WTC11 (cell line): ENCODE data around the gene SMOC1.

Experiments used
- ESRRA ChIP-seq: sonication (generic); formaldehyde crosslinking; IDR thresholded peaks from 2 replicates; pipeline ENCODE4 v1.8.1; 2022; ENCODE audit warnings: mild to moderate bottlenecking, missing genetic modification reagents, borderline replicate concordance
- JUN ChIP-seq: sonication (generic); formaldehyde crosslinking; IDR thresholded peaks from 2 replicates; pipeline ENCODE4 v1.8.0; 2023; ENCODE audit warnings: mild to moderate bottlenecking, missing genetic modification reagents
- NFYB ChIP-seq: sonication (generic); formaldehyde crosslinking; conservative IDR thresholded peaks from 2 replicates; pipeline ENCODE4 v1.8.0; 2022; ENCODE audit warnings: low read depth, missing genetic modification reagents
- ZBTB21 ChIP-seq: sonication (generic); formaldehyde crosslinking; IDR thresholded peaks from 2 replicates; pipeline ENCODE4 v1.8.1; 2023; ENCODE audit warnings: mild to moderate bottlenecking, missing genetic modification reagents, borderline replicate concordance
- ZNF121 ChIP-seq: sonication (generic); formaldehyde crosslinking; IDR thresholded peaks from 2 replicates; pipeline ENCODE4 v1.8.0; 2023; ENCODE audit warnings: missing genetic modification reagents
- TF ChIP-seq, protein P1 (sequence below): sonication (generic); formaldehyde crosslinking; IDR thresholded peaks from 2 replicates; pipeline ENCODE4 v1.8.1; 2022; ENCODE audit warnings: low read depth, missing genetic modification reagents, borderline replicate concordance
- TF ChIP-seq, protein P2 (sequence below): fragments of 200-600 bp; IDR thresholded peaks from 2 replicates; pipeline ENCODE4 v1.8.0; 2022; ENCODE audit warnings: antibody characterized with exemption
- TF ChIP-seq, protein P3 (sequence below): sonication (generic); formaldehyde crosslinking; conservative IDR thresholded peaks from 2 replicates; pipeline ENCODE4 v1.8.1; 2022; ENCODE audit warnings: mild to moderate bottlenecking, missing genetic modification reagents
- TF ChIP-seq, protein P4 (sequence below): sonication (generic); formaldehyde crosslinking; IDR thresholded peaks from 2 replicates; pipeline ENCODE4 v1.8.0; 2023; ENCODE audit warnings: missing genetic modification reagents, mild to moderate bottlenecking, borderline replicate concordance
- TF ChIP-seq, protein P5 (sequence below): sonication (generic); formaldehyde crosslinking; IDR thresholded peaks from 2 replicates; pipeline ENCODE4 v1.8.1; 2023; ENCODE audit warnings: mild to moderate bottlenecking, missing genetic modification reagents

DNA sequence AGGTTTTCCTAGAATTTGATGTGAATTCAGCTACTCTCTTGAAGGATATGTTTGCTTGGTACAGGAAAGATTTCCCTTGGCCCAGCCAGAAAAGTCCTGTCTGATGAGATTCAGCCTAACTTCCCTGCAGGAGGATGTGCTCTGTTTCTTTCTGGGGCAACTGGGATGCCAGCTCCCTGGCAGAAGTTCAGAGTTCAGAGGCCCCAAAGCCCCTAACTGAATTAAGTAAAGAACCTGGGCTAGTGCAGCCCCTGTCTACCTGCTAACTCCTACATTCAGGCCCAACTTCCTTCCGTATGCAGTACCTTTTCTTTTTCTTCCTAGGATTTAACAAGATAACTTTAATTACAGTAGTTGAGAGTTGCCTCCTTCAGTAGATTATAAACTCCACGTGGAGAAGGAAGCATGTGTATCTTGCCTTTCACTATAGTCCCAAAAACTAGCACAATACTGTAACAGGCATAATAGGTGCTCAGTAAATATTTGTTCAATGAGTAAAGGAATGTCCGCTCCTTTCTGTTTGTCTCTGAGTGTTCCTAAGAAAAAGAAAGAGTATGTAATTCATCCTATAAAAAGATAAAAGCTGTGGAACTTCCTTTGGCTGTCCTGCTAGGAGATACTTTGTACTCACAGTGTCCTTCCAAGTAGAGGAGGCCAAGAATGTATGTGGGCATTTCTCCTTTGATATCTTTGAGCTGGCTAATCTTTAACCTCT lies 168.5 kb downstream of the SMOC1 start:
- TF ChIP-seq, protein P1, sequence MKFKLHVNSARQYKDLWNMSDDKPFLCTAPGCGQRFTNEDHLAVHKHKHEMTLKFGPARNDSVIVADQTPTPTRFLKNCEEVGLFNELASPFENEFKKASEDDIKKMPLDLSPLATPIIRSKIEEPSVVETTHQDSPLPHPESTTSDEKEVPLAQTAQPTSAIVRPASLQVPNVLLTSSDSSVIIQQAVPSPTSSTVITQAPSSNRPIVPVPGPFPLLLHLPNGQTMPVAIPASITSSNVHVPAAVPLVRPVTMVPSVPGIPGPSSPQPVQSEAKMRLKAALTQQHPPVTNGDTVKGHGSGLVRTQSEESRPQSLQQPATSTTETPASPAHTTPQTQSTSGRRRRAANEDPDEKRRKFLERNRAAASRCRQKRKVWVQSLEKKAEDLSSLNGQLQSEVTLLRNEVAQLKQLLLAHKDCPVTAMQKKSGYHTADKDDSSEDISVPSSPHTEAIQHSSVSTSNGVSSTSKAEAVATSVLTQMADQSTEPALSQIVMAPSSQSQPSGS (CRISPR knock-in tag), result no peak
- TF ChIP-seq, protein P2, sequence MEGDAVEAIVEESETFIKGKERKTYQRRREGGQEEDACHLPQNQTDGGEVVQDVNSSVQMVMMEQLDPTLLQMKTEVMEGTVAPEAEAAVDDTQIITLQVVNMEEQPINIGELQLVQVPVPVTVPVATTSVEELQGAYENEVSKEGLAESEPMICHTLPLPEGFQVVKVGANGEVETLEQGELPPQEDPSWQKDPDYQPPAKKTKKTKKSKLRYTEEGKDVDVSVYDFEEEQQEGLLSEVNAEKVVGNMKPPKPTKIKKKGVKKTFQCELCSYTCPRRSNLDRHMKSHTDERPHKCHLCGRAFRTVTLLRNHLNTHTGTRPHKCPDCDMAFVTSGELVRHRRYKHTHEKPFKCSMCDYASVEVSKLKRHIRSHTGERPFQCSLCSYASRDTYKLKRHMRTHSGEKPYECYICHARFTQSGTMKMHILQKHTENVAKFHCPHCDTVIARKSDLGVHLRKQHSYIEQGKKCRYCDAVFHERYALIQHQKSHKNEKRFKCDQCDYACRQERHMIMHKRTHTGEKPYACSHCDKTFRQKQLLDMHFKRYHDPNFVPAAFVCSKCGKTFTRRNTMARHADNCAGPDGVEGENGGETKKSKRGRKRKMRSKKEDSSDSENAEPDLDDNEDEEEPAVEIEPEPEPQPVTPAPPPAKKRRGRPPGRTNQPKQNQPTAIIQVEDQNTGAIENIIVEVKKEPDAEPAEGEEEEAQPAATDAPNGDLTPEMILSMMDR, result no peak
- no peak for TF ChIP-seq NFYB (CRISPR knock-in tag)
- TF ChIP-seq JUN (CRISPR knock-in tag), result no peak
- no peak for TF ChIP-seq ESRRA
- TF ChIP-seq, protein P3, sequence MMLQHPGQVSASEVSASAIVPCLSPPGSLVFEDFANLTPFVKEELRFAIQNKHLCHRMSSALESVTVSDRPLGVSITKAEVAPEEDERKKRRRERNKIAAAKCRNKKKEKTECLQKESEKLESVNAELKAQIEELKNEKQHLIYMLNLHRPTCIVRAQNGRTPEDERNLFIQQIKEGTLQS (CRISPR knock-in tag), result no peak
- TF ChIP-seq, protein P4, sequence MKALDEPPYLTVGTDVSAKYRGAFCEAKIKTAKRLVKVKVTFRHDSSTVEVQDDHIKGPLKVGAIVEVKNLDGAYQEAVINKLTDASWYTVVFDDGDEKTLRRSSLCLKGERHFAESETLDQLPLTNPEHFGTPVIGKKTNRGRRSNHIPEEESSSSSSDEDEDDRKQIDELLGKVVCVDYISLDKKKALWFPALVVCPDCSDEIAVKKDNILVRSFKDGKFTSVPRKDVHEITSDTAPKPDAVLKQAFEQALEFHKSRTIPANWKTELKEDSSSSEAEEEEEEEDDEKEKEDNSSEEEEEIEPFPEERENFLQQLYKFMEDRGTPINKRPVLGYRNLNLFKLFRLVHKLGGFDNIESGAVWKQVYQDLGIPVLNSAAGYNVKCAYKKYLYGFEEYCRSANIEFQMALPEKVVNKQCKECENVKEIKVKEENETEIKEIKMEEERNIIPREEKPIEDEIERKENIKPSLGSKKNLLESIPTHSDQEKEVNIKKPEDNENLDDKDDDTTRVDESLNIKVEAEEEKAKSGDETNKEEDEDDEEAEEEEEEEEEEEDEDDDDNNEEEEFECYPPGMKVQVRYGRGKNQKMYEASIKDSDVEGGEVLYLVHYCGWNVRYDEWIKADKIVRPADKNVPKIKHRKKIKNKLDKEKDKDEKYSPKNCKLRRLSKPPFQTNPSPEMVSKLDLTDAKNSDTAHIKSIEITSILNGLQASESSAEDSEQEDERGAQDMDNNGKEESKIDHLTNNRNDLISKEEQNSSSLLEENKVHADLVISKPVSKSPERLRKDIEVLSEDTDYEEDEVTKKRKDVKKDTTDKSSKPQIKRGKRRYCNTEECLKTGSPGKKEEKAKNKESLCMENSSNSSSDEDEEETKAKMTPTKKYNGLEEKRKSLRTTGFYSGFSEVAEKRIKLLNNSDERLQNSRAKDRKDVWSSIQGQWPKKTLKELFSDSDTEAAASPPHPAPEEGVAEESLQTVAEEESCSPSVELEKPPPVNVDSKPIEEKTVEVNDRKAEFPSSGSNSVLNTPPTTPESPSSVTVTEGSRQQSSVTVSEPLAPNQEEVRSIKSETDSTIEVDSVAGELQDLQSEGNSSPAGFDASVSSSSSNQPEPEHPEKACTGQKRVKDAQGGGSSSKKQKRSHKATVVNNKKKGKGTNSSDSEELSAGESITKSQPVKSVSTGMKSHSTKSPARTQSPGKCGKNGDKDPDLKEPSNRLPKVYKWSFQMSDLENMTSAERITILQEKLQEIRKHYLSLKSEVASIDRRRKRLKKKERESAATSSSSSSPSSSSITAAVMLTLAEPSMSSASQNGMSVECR (CRISPR knock-in tag), result no peak
- TF ChIP-seq ZBTB21, result no peak
- TF ChIP-seq, protein P5, sequence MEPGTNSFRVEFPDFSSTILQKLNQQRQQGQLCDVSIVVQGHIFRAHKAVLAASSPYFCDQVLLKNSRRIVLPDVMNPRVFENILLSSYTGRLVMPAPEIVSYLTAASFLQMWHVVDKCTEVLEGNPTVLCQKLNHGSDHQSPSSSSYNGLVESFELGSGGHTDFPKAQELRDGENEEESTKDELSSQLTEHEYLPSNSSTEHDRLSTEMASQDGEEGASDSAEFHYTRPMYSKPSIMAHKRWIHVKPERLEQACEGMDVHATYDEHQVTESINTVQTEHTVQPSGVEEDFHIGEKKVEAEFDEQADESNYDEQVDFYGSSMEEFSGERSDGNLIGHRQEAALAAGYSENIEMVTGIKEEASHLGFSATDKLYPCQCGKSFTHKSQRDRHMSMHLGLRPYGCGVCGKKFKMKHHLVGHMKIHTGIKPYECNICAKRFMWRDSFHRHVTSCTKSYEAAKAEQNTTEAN (CRISPR knock-in tag), result no peak
- no peak for TF ChIP-seq ZNF121
